MCF 10A (cell line): ENCODE data around the gene TXNDC5. TPM values are rescaled to one million over a fixed set of nuclear protein-coding genes. Genes with fewer than 3 reads are reported as not detected.

Experiments
- BruUV-seq: library from RNA; stranded (reverse); fragments of 400-500 nt; replicated peaks from 2 replicates; lab custom pipeline; 2021; lab: Mats Ljungman, UMichigan
- CTCF ChIA-PET: fragments of 300-600 bp; sonication (Branson Sonifier 250); formaldehyde crosslinking; extraction: SDS; loops from one replicate; lab custom pipeline; 2021; ENCODE audit warnings: antibody characterized with exemption, inconsistent platforms; lab: Yijun Ruan, JAX
- POLR2A ChIA-PET: fragments of 300-600, 350-650 bp; sonication (Branson Sonifier 250); formaldehyde crosslinking; extraction: SDS; loops from one replicate; lab custom pipeline; 2020; ENCODE audit warnings: antibody characterized with exemption, inconsistent platforms; lab: Yijun Ruan, JAX
- DNase-seq: peaks from one replicate; pipeline ENCODE4 v3.0.0-alpha.2; 2018; ENCODE audit not compliant: unreplicated experiment
- H3K27ac Mint-ChIP-seq: one replicate; pipeline ENCODE4 v1.8.0; 2022; ENCODE audit warnings: mild to moderate bottlenecking, low read depth, mixed read lengths; ENCODE audit not compliant: unreplicated experiment
- H3K27me3 Mint-ChIP-seq: one replicate; pipeline ENCODE4 v1.8.0; 2022; ENCODE audit warnings: mixed read lengths; ENCODE audit not compliant: insufficient read depth, unreplicated experiment
- H3K36me3 Mint-ChIP-seq: one replicate; pipeline ENCODE4 v1.8.0; 2022; ENCODE audit warnings: mild to moderate bottlenecking, moderate library complexity, mixed read lengths; ENCODE audit not compliant: insufficient read depth, unreplicated experiment
- H3K4me1 Mint-ChIP-seq: one replicate; pipeline ENCODE4 v1.8.0; 2022; ENCODE audit warnings: mixed read lengths; ENCODE audit not compliant: insufficient read depth, unreplicated experiment
- H3K4me3 Mint-ChIP-seq: one replicate; pipeline ENCODE4 v1.8.0; 2022; ENCODE audit warnings: mild to moderate bottlenecking, moderate library complexity, mixed read lengths; ENCODE audit not compliant: unreplicated experiment
- H3K9me3 Mint-ChIP-seq: one replicate; pipeline ENCODE4 v1.8.0; 2022; ENCODE audit warnings: mixed read lengths; ENCODE audit not compliant: unreplicated experiment
- CTCF ChIP-seq: fragments of 200-600 bp; IDR thresholded peaks from one replicate; pipeline ENCODE4 v1.8.0; 2022; ENCODE audit warnings: antibody characterized with exemption, mild to moderate bottlenecking; ENCODE audit not compliant: unreplicated experiment
- intact Hi-C: fragments of 100-400 bp; cut with micrococcal nuclease; formaldehyde crosslinking; loops from 2 replicates; pipeline ENCODE4 v1.14.1; 2022
- total RNA-seq: library from RNA; stranded (reverse); gene quantifications from 2 replicates; pipeline ENCODE4 v1.2.3, GENCODE V29; 2022

The TXNDC5 gene
- total RNA-seq, 1 experiment from 2014 or later, result 195 TPM

GRCh38 chr6:7883381-7883780 is 27.2 kb downstream of the TXNDC5 start:
- BruUV-seq, result no TSS peak
- ChIA-PET POLR2A (no interaction called here), CTCF (no interaction called here)
- intact Hi-C loops, result no loop called here
- H3K27me3 Mint-ChIP-seq, result no peaks in the 10 kb centered on the region
- no peaks in the 10 kb centered on the region for H3K4me1 Mint-ChIP-seq
- no peak overlapping the region for H3K4me3 Mint-ChIP-seq
- no peak for DNase-seq
- TF ChIP-seq CTCF, result no peak
- no peak overlapping the region for H3K27ac Mint-ChIP-seq
- H3K9me3 Mint-ChIP-seq, result no peaks in the 10 kb centered on the region
- peaks cover 79% of the 10 kb centered on the region for H3K36me3 Mint-ChIP-seq

- Mint-ChIP-seq H3K27me3 (no peaks in the 10 kb centered on the region), H3K27ac (no peak overlapping the region), H3K4me1 (no peaks in the 10 kb centered on the region), H3K36me3 (peaks cover 72% of the 10 kb centered on the region), H3K4me3 (no peak overlapping the region), H3K9me3 (no peaks in the 10 kb centered on the region)
- intact Hi-C loops, result no loop called here
- TSS peak; percentile 54 for BruUV-seq
- DNase-seq, result no peak
- POLR2A ChIA-PET, result no interaction called here
- CTCF ChIA-PET, result no interaction called here
- no peak for TF ChIP-seq CTCF
These were observed 27.9 kb downstream of the TXNDC5 start for GRCh38 chr6:7882505-7883257.

- POLR2A ChIA-PET, result no interaction called here
- H3K9me3 Mint-ChIP-seq, result no peaks in the 10 kb centered on the region
- no TSS peak for BruUV-seq
- intact Hi-C loops, result no loop called here
- CTCF ChIA-PET, result interaction anchor here (1.2 kb wide), 1 partner anchor 158 kb away, joined by 3 read pairs; no protein-coding TSS in a partner anchor
- H3K4me1 Mint-ChIP-seq, result no peaks in the 10 kb centered on the region
- no peaks in the 10 kb centered on the region for H3K27me3 Mint-ChIP-seq
- peaks cover 65% of the 10 kb centered on the region for H3K36me3 Mint-ChIP-seq
- H3K4me3 Mint-ChIP-seq, result no peak overlapping the region
- no peak for TF ChIP-seq CTCF
- no peak for DNase-seq
- no peak overlapping the region for H3K27ac Mint-ChIP-seq
These were observed 28.7 kb downstream of the TXNDC5 start for GRCh38 chr6:7881765-7882500.

- Mint-ChIP-seq H3K4me3 (no peak overlapping the region), H3K27ac (no peak overlapping the region), H3K36me3 (peaks cover 53% of the 10 kb centered on the region), H3K27me3 (no peaks in the 10 kb centered on the region), H3K4me1 (no peaks in the 10 kb centered on the region), H3K9me3 (no peaks in the 10 kb centered on the region)
- no peak for TF ChIP-seq CTCF
- no TSS peak for BruUV-seq
- DNase-seq, result no peak
- ChIA-PET POLR2A (interaction anchor here (0.6 kb wide), 1 partner anchor 52 kb away, joined by 4 read pairs; no protein-coding TSS in a partner anchor), CTCF (interaction anchor here (0.6 to 1.2 kb wide), 4 partner anchors 9 to 1522 kb away, joined by 3 to 5 read pairs (median 3); no protein-coding TSS in a partner anchor)
- intact Hi-C loops, result no loop called here
These were observed 29.9 kb downstream of the TXNDC5 start for GRCh38 chr6:7880718-7881107.
